Neutrophil (primary cell): ENCODE measurements around the gene AKT1S1.
A peak's percentile ranks its signal among the peaks of the same experiment; 100 is the strongest.

ENCODE experiments used
- H3K27ac ChIP-seq: fragments of 200-600 bp; sonication (generic); 2 replicates; pipeline ENCODE4 v1.5.1; 2016; ENCODE audit warnings: mild to moderate bottlenecking, moderate library complexity
- H3K27me3 ChIP-seq: fragments of 200-600 bp; sonication (generic); 2 replicates; pipeline ENCODE4 v1.6.0; 2016; ENCODE audit warnings: mild to moderate bottlenecking
- H3K36me3 ChIP-seq: fragments of 200-600 bp; sonication (generic); 2 replicates; pipeline ENCODE4 v1.5.1; 2017
- H3K4me1 ChIP-seq, 2 experiments: fragments of 200-600 bp in 1 of 2; sonication (generic) in 1 of 2; 1 replicate in 1 of 2; 2 replicates in 1 of 2; pipeline versions ENCODE4 v1.5.1 to v1.6.1; 2013 to 2016; ENCODE audit warnings: low read depth in 1 of 2, low read length in 1 of 2, mild to moderate bottlenecking in 1 of 2, moderate library complexity in 1 of 2; ENCODE audit not compliant: control insufficient read depth in 1 of 2, insufficient read depth in 1 of 2
- H3K4me3 ChIP-seq, 2 experiments: fragments of 200-600 bp in 1 of 2; sonication (generic) in 1 of 2; 1 replicate in 1 of 2; 2 replicates in 1 of 2; pipeline ENCODE4 v1.5.1; 2013 to 2016; ENCODE audit warnings: low read depth in 1 of 2, low read length in 1 of 2, mild to moderate bottlenecking in 1 of 2, moderate library complexity in 1 of 2
- H3K9me3 ChIP-seq: fragments of 200-600 bp; sonication (generic); 2 replicates; pipeline ENCODE4 v1.5.1; 2016
- CTCF ChIP-seq: fragments of 200-600 bp; sonication (generic); IDR thresholded peaks from 2 replicates; pipeline ENCODE4 v1.5.1; 2016; ENCODE audit warnings: antibody characterized with exemption

The AKT1S1 gene

GRCh38 chr19:49874503-49875157 is 2.5 kb downstream of the AKT1S1 start:
- Histone ChIP-seq H3K9me3 (no peaks in the 10 kb centered on the region), H3K27me3 (no peaks in the 10 kb centered on the region), H3K4me3 (no peak overlapping the region), H3K27ac (peak overlapping the region; percentile 95), H3K4me1 (peaks cover 30 to 35% of the 10 kb centered on the region in 2 experiments), H3K36me3 (no peaks in the 10 kb centered on the region)
- no peak for TF ChIP-seq CTCF

GRCh38 chr19:49873834-49874233 is 3.3 kb downstream of the AKT1S1 start:
- TF ChIP-seq CTCF: no peak
- Histone ChIP-seq H3K9me3 (no peaks in the 10 kb centered on the region), H3K36me3 (no peaks in the 10 kb centered on the region), H3K27ac (no peak overlapping the region), H3K27me3 (no peaks in the 10 kb centered on the region), H3K4me3 (no peak overlapping the region), H3K4me1 (peaks cover 27 to 32% of the 10 kb centered on the region in 2 experiments)

- peaks cover 27 to 32% of the 10 kb centered on the region in 2 experiments for H3K4me1 ChIP-seq
- no peaks in the 10 kb centered on the region for H3K9me3 ChIP-seq
- H3K27ac ChIP-seq: no peak overlapping the region
- TF ChIP-seq CTCF: no peak
- H3K4me3 ChIP-seq: no peak overlapping the region
- no peaks in the 10 kb centered on the region for H3K27me3 ChIP-seq
- H3K36me3 ChIP-seq: no peaks in the 10 kb centered on the region
Observed at GRCh38 chr19:49873129-49873521, 4.0 kb downstream of the AKT1S1 start.

- H3K27me3 ChIP-seq: no peaks in the 10 kb centered on the region
- TF ChIP-seq CTCF: no peak
Observed at GRCh38 chr19:49872245-49873128, 4.7 kb downstream of the AKT1S1 start.

GRCh38 chr19:49871349-49871985 is 5.7 kb downstream of the AKT1S1 start:
- H3K36me3 ChIP-seq: no peaks in the 10 kb centered on the region
- TF ChIP-seq CTCF: no peak
- no peak overlapping the region for H3K4me3 ChIP-seq
- no peaks in the 10 kb centered on the region for H3K27me3 ChIP-seq
- peak overlapping the region; percentile 29 for H3K27ac ChIP-seq
- H3K9me3 ChIP-seq: no peaks in the 10 kb centered on the region
- peaks cover 38 to 39% of the 10 kb centered on the region in 2 experiments for H3K4me1 ChIP-seq

More at GRCh38 chr19:49872245-49873128, 4.7 kb downstream of the AKT1S1 start:
- Histone ChIP-seq H3K4me3 (no peak overlapping the region), H3K9me3 (no peaks in the 10 kb centered on the region), H3K36me3 (no peaks in the 10 kb centered on the region), H3K4me1 (peaks cover 32 to 33% of the 10 kb centered on the region in 2 experiments), H3K27ac (peak overlapping the region; percentile 29)
